ENCODE data around the gene BTNL2. TPM values are rescaled to one million over a fixed set of nuclear protein-coding genes. Genes with fewer than 3 reads are reported as not detected.
"Not testable (repeated sequence)": the region's sequence is repeated elsewhere in the genome, so short reads cannot be mapped to it uniquely, and the experiment has no call there.

Gene BTNL2
- not detected for total RNA-seq
- long read RNA-seq: 0 reads

GRCh38 chr6:32406857-32407256 is at the start of gene BTNL2:
Gene BTNL2 (minus strand): TSS chr6:32407181. CDS start chr6:32407123, 58 bp downstream.
- DNase-seq (ENCODE audit: low spot score): no peak

GRCh38 chr6:32449088-32449736 is 42.2 kb upstream of the BTNL2 start:
- no peak for DNase-seq (ENCODE audit: low spot score)

DNA sequence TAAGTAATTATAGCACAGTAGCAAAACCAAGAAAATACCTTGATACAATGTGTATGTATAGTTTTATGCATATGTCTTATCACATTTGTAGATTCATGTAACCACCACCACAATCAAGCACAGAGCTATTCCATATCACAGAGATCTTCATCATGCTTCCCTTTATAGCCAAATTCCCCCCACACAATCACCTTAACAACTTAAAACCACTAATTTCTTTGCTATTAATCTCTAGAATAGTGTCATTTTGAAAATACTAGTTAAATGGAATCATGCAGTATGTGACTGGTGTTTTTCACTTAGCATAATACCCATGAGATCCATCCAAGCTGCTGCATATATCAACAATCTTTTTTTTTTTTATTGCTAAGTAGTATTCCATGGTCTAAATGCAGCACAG is 41.0 kb upstream of the BTNL2 start:
- DNase-seq (ENCODE audit: low spot score): no peak

DNA sequence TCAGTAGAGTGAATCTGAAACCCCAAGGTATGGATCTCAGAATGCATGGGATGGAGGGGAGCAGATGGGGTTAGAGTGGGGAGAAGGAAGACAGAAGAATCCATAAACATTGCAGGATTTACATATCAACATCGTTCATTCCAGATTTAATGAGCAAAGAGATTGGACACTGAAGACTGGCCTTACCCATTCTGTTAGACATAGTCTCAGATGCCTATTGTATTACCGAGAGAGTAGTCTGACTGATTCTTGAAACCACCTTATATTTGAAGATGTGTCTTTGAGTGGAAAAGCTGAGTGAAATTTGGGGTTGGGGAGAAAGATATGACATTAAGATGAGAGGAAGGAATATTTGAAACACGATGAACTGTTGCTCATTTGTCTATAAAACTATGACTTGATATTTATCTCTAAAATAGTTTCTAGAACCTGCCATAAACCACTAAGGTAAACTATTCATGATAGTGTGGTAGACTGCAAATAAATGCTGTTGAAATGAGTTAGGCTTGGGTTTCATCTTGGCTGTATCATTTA is 38.4 kb upstream of the BTNL2 start:
- no peak for DNase-seq (ENCODE audit: low spot score)

DNA sequence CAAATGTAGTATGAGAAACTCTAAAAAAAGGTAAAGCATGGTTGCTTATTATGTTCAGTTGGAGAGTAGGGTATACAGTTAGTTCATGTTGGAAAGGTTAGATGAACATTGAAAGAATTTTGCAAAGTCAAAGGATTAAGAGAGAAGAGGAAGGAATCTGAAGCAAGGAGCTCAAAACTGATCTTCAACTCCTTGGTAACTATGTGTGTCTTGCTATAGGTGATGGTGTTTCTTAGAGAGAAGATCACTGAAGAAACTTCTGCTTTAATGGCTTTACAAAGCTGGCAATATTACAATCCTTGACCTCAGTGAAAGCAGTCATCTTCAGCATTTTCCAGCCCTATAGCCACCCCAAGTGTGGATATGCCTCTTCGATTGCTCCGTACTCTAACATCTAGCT is 37.5 kb upstream of the BTNL2 start:
- no peak for DNase-seq (ENCODE audit: low spot score)

DNA sequence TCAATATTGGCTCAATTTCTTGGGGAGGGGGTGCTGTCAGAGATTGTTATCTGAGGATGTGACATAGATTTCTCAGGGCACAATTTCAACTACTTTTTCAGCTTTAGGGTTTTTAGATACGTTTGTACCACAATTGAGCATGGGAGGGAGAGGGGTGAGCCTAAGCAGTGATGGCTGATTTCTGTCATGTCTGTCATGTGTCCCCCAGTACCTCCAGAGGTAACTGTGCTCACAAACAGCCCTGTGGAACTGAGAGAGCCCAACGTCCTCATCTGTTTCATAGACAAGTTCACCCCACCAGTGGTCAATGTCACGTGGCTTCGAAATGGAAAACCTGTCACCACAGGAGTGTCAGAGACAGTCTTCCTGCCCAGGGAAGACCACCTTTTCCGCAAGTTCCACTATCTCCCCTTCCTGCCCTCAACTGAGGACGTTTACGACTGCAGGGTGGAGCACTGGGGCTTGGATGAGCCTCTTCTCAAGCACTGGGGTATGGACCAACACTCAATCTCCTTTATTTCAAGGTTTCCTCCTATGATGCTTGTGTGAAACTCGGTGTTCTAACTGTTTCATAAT is 36.1 kb upstream of the BTNL2 start:
- DNase-seq (ENCODE audit: low spot score): no peak

DNA sequence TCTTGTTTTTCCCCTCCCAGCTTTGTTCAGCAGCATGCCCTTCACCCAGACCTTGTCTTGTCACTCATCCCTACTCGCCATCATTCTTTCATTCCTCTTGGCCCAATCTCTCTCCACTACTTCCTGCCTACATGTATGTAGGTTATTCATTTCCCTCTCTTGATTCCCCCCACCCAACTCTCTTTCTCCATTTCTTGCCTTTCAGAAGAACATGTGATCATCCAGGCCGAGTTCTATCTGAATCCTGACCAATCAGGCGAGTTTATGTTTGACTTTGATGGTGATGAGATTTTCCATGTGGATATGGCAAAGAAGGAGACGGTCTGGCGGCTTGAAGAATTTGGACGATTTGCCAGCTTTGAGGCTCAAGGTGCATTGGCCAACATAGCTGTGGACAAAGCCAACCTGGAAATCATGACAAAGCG is 35.3 kb upstream of the BTNL2 start:
- DNase-seq (ENCODE audit: low spot score): no peak

DNA sequence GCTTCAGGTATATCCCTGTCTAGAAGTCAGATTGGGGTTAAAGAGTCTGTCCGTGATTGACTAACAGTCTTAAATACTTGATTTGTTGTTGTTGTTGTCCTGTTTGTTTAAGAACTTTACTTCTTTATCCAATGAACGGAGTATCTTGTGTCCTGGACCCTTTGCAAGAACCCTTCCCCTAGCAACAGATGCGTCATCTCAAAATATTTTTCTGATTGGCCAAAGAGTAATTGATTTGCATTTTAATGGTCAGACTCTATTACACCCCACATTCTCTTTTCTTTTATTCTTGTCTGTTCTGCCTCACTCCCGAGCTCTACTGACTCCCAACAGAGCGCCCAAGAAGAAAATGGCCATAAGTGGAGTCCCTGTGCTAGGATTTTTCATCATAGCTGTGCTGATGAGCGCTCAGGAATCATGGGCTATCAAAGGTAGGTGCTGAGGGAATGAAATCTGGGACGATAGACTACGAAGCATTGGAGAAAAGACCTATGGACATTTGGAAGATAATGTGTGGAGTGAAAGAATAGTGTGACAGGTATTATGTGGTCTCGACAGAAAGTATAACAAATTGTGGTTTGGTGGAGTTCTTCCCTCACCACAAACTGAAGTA is 32.7 kb upstream of the BTNL2 start, which contains the start of gene HLA-DRA:
HLA-DRA (plus strand) TSS at position 286 of the 613 bp plus-strand sequence; CDS start at position 350, 64 bp downstream.
- no peak for DNase-seq (ENCODE audit: low spot score)

- DNase-seq (ENCODE audit: low spot score): no peak
Measured at GRCh38 chr6:32439139-32439538, 32.2 kb upstream of the BTNL2 start.

DNA sequence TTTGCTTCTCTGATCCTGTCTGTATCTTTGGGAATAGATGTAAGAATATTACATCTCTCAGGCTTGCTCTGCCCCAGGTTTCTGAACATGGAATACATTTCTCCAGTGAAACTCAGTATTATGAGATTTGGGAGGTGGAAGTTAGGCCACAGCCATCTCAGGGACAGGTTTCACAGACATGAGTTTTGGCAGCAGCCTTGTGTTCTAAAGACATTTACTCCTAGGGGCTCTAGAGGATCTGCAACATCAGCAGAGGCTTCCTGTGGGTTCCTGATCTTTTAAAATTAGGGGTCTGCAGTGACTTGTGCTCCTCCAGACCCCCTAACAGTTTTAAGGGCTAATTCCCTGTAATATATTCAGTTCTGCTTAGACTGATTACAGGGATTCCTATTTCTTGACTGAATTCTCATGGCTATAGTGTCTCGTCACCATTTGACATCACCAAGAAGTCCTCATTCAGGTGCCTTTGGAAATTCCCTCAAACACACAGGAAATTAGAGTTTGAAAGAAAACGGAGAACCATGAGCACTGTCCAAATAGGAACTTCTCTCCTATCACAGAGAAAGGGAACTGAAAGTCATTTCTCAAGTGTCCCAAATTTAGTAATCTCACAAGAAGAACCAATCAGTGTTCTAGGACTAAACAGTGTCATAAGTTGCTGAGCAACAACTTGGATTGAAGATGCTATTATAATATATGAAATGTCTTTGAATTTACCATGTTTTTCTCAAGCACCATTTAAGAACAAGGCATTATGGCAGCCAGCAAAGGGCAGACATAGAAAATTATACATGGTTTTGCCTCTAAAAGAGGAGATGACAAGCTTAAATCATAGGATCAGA is 30.2 kb upstream of the BTNL2 start:
- DNase-seq (ENCODE audit: low spot score): no peak

DNA sequence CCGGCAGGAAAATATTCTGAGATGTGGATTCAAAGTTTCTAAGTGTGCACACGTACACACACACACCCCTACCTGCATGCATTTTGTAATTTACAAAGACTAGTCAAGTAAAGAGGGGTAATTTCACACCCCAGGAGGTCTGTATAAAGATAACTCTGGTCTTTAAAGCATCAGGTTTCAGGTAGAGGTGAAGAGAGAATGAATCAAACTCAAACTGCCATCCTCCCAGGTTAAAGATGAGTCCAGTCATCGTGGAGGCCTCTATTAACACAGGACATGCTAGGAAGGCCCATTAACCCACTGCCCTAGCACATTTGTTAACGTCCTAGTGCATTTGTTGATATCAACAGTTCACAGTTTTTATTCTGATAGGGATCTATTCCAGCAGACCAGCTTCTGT is 29.2 kb upstream of the BTNL2 start:
- DNase-seq (ENCODE audit: low spot score): no peak

- DNase-seq (ENCODE audit: low spot score): not testable (repeated sequence)
Measured at GRCh38 chr6:32433950-32434349, 27.0 kb upstream of the BTNL2 start.

DNA sequence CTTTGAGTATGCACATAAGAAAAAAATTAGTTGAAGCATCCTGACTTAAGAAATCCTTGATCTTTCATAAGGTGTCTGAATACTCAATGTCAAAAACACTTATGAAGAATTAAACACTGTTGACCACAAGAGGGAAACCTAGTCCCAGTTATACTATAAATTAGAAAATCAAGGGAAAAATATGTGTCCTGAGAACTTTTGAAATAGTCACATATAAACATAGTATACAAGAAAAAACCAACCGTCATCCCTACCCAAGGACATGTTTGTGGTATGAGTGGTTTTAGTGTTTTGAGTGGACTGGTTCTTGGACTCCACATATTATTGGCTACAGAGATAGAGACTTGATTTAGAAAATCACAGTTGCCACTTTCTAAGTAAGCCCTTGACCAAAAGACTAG is 25.1 kb upstream of the BTNL2 start:
- DNase-seq (ENCODE audit: low spot score): no peak

DNA sequence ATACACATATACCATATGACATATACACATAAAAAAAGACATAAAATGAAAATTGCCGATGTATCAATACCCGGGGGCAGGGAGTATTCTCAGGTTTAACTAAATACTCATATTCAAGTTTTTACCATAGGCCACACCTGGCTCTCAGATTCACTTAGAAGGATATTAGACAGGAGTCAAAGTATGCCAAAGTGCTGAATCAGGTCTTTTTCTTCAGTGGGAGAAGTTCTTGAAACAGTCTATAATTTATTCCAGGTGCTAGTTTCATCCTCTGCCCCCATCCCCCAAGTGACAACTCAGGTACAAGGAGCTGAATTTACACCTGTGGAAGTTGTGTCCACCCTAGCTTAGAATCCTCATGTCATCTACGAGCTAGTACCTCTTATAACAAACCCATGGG is 24.2 kb upstream of the BTNL2 start:
- DNase-seq (ENCODE audit: low spot score): no peak

- no peak for DNase-seq (ENCODE audit: low spot score)
Measured at GRCh38 chr6:32430179-32430578, 23.2 kb upstream of the BTNL2 start.

GRCh38 chr6:32427934-32428474 is 21.0 kb upstream of the BTNL2 start:
- no peak for DNase-seq (ENCODE audit: low spot score)

DNA sequence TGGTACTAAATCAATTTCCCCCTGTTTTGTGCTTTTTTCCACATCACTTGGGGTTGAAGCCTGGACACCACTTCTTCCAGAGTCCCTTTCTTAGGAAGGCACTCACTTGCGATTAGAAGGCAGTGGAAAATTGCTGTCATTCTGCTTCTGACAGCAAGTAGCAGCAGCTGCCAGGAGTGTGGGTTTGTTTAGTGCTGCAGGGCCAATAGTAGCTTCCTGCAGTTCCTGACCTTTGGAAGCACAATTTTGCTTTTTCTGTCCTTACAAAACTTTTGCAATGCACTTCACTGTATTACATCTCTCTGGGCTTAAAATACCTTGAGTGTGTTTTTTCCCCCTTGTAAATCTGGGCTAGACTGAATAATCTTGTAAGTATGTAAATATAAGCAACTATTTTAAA is 20.2 kb upstream of the BTNL2 start:
- DNase-seq (ENCODE audit: low spot score): no peak

DNA sequence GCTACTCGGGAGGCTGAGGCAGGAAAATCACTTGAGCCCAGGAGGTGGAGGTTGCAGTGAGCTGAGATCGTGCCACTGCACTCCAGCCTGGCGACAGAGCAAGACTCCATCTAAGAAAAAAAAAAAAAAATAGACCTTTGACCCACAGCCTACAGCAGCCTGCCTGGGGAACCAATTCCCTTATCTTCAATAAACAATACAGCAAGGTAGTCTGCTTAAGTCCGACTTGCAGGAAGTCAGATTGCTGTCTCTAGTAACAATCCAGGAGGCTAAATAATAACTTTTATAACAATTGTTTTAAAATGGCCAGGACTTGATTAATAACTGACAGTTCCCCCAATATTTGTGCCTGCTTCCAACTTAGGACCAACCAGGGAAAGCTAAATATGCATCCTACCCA is 19.4 kb upstream of the BTNL2 start:
- no peak for DNase-seq (ENCODE audit: low spot score)

DNA sequence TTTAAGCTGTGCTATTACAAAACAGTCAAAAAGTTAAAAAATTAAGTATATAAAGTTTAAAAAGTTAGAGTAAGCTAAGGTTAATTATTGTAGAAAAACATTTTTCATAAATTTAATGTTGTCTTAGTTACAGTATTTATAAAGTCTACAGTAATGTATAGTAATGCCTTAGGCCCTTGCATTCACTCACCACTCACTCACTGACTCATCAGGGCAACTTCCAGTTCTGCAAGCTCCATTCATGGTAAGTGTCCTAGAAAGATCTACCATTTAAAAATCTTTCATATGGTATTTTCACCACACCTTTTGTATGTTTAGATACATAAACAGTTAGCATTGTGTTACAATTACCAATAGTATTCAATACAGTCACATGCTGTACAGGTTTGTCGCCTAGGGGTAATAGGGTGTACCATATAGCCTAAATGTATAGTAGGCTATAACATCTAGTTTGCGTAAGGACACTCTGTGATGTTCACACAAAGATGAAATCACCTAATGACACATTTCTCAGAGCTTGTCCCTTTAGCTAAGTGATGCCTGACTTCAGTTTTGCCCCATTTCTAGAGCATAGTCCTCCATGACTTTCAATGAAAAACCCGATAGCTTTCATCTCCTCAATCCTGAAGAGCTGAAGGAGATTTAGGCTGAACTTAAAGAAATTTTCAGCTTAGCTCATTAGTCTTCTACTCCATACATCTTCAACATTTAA is 17.8 kb upstream of the BTNL2 start:
- no peak for DNase-seq (ENCODE audit: low spot score)

- no peak for DNase-seq (ENCODE audit: low spot score)
Measured at GRCh38 chr6:32416036-32416435, 9.1 kb upstream of the BTNL2 start.

Data from mesenteric fat pad (tissue), 1 donor.